Calu3 (cell line): ENCODE data around the gene OTOP1. TPM values are rescaled to one million over a fixed set of nuclear protein-coding genes. Genes with fewer than 3 reads are reported as not detected.
"Not testable (repeated sequence)": the region's sequence is repeated elsewhere in the genome, so short reads cannot be mapped to it uniquely, and the experiment has no call there.

Experiments
- BruUV-seq: library from RNA; stranded (reverse); fragments of 400-500 nt; replicated peaks from 2 replicates; lab custom pipeline; 2021; lab: Mats Ljungman, UMichigan
- CTCF ChIA-PET: fragments of 300-600 bp; sonication (Branson Sonifier 250); formaldehyde crosslinking; loops from one replicate; lab custom pipeline; 2022; ENCODE audit warnings: antibody characterized with exemption; lab: Charles Lee
- DNase-seq: peaks from one replicate; pipeline ENCODE4 v3.0.0; 2022
- H3K27ac Mint-ChIP-seq: one replicate; pipeline ENCODE4 v1.8.0; 2022; ENCODE audit warnings: mixed read lengths; ENCODE audit not compliant: unreplicated experiment
- H3K27me3 Mint-ChIP-seq: one replicate; pipeline ENCODE4 v1.8.0; 2022; ENCODE audit warnings: mixed read lengths; ENCODE audit not compliant: unreplicated experiment
- H3K36me3 Mint-ChIP-seq: one replicate; pipeline ENCODE4 v1.8.0; 2022; ENCODE audit warnings: mild to moderate bottlenecking, moderate library complexity, mixed read lengths; ENCODE audit not compliant: insufficient read depth, unreplicated experiment
- H3K4me1 Mint-ChIP-seq: one replicate; pipeline ENCODE4 v1.8.0; 2022; ENCODE audit warnings: mild to moderate bottlenecking, low read depth, mixed read lengths; ENCODE audit not compliant: unreplicated experiment
- H3K4me3 Mint-ChIP-seq: one replicate; pipeline ENCODE4 v1.8.0; 2022; ENCODE audit warnings: mild to moderate bottlenecking, low read depth, moderate library complexity, mixed read lengths; ENCODE audit not compliant: unreplicated experiment
- H3K9me3 Mint-ChIP-seq: one replicate; pipeline ENCODE4 v1.8.0; 2022; ENCODE audit warnings: low read depth, mixed read lengths; ENCODE audit not compliant: unreplicated experiment
- intact Hi-C: fragments of 100-400 bp; cut with micrococcal nuclease; formaldehyde crosslinking; loops from one replicate; pipeline ENCODE4 v1.10.0; 2022; ENCODE audit not compliant: unreplicated experiment
- total RNA-seq: library from RNA; stranded (reverse); gene quantifications from 2 replicates; pipeline ENCODE4 v1.2.3, GENCODE V29; 2022
- TF ChIP-seq, protein P1 (sequence below): fragments of 200-600 bp; IDR thresholded peaks from one replicate; pipeline ENCODE4 v1.8.0; 2022; ENCODE audit warnings: antibody characterized with exemption; ENCODE audit not compliant: unreplicated experiment

The OTOP1 gene
- total RNA-seq, 1 experiment from 2014 or later, result not detected

DNA sequence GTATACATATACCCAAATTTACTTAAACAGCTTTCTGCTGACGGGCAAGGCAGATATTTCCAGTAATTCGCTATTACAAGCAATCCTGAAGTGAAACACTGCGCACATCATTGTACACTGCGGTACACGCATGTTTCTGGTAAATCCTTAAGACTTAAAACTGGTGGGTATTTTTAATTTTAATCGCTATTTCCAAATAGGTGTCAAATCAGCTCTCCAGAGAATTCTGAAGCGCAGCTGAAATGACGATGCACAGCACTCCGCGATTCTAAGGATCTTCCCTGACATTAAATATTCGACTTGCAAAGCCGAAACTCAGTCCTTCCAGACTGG lies 20.9 kb upstream of the OTOP1 start:
- TSS peak; percentile 78 for BruUV-seq
- CTCF ChIA-PET, result interaction anchor here (0.6 to 1.3 kb wide), 3 partner anchors 12 to 277 kb away, joined by 3 to 4 read pairs (median 4); no protein-coding TSS in a partner anchor
- H3K9me3 Mint-ChIP-seq, result no peaks in the 10 kb centered on the region
- no peaks in the 10 kb centered on the region for H3K27me3 Mint-ChIP-seq
- peaks cover 9% of the 10 kb centered on the region for H3K4me1 Mint-ChIP-seq
- intact Hi-C loops, result no loop called here
- H3K27ac Mint-ChIP-seq, result peak overlapping the region; percentile 91
- DNase-seq, result no peak
- TF ChIP-seq, protein P1, sequence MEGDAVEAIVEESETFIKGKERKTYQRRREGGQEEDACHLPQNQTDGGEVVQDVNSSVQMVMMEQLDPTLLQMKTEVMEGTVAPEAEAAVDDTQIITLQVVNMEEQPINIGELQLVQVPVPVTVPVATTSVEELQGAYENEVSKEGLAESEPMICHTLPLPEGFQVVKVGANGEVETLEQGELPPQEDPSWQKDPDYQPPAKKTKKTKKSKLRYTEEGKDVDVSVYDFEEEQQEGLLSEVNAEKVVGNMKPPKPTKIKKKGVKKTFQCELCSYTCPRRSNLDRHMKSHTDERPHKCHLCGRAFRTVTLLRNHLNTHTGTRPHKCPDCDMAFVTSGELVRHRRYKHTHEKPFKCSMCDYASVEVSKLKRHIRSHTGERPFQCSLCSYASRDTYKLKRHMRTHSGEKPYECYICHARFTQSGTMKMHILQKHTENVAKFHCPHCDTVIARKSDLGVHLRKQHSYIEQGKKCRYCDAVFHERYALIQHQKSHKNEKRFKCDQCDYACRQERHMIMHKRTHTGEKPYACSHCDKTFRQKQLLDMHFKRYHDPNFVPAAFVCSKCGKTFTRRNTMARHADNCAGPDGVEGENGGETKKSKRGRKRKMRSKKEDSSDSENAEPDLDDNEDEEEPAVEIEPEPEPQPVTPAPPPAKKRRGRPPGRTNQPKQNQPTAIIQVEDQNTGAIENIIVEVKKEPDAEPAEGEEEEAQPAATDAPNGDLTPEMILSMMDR, result no peak
- peaks cover 21% of the 10 kb centered on the region for H3K36me3 Mint-ChIP-seq
- H3K4me3 Mint-ChIP-seq, result peak overlapping the region; percentile 86

DNA sequence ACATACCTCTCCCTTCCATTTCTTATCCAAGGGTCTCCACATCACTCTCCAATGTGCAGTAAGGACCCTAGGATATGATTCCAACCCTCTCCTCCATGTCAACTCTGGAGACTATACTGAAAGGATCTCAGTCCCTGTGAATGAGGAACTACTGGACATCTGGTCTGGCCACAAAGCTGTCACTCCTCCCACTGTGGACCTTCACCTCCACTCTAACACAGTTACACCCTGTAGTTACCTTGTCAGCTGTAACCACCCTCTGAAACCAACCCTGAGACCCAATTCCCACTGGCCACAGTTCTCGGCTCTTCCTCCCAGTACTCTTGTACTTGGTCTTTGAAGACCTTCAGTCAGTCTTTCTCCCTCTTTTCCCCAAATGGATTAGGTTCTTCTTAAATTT lies 18.4 kb upstream of the OTOP1 start:
- CTCF ChIA-PET, result no interaction called here
- H3K4me1 Mint-ChIP-seq, result peaks cover 9% of the 10 kb centered on the region
- H3K36me3 Mint-ChIP-seq, result peaks cover 25% of the 10 kb centered on the region
- H3K4me3 Mint-ChIP-seq, result no peak overlapping the region
- TF ChIP-seq, protein P1, result no peak
- H3K9me3 Mint-ChIP-seq, result no peaks in the 10 kb centered on the region
- H3K27me3 Mint-ChIP-seq, result no peaks in the 10 kb centered on the region
- intact Hi-C loops, result no loop called here
- no peak overlapping the region for H3K27ac Mint-ChIP-seq
- no peak for DNase-seq
- no TSS peak for BruUV-seq

DNA sequence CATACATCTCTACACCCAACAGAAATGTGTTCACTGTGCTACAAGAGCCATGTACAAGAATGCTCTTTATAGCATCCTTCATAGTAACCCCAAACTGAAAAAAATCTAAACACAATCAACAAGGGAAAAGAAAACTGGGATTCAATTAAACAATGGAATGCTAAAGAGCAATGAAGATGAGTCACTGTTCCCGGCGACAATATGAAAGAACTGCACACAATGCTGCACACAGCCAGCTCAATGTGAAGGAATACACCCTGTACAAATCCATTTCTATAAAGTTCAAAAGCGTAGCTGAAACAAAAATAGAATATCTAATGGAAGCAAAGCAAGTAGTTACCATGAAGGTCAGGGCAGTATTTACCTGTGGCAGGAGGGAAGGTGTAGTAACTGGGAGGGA lies 12.8 kb upstream of the OTOP1 start:
- H3K4me3 Mint-ChIP-seq, H3K9me3 Mint-ChIP-seq, intact Hi-C loops, BruUV-seq, H3K27ac Mint-ChIP-seq, DNase-seq, H3K27me3 Mint-ChIP-seq, H3K4me1 Mint-ChIP-seq: not testable (repeated sequence)
- CTCF ChIA-PET, result interaction anchor here (0.5 kb wide), 1 partner anchor 1059 kb away, joined by 5 read pairs; no protein-coding TSS in a partner anchor
- H3K36me3 Mint-ChIP-seq, result peaks cover 10% of the 10 kb centered on the region

DNA sequence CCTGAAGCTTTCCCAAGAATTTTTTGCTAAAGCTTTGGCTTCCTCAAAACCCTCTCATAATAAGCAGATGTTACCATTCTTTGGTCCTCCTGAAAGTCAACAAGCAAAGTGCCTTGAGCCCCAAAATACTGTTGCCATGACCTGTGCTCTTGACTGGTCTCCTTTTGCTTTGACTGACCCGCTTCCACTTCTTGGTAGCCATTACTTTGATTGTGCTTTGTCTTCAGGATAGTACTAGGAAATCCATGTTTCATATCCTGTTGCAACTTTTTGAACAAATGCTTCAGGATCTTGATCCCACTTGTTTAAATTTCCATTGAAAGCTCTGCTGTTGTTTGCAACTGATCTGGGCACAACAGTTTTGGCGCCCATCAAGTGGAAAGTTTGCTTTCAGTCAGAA lies 6.9 kb upstream of the OTOP1 start:
- Mint-ChIP-seq H3K36me3 (no peaks in the 10 kb centered on the region), H3K4me3 (no peak overlapping the region), H3K27me3 (peaks cover 4% of the 10 kb centered on the region), H3K27ac (no peak overlapping the region), H3K9me3 (no peaks in the 10 kb centered on the region), H3K4me1 (no peaks in the 10 kb centered on the region)
- BruUV-seq, result no TSS peak
- intact Hi-C loops, result no loop called here
- DNase-seq, result no peak
- TF ChIP-seq, protein P1, result no peak
- CTCF ChIA-PET, result no interaction called here

DNA sequence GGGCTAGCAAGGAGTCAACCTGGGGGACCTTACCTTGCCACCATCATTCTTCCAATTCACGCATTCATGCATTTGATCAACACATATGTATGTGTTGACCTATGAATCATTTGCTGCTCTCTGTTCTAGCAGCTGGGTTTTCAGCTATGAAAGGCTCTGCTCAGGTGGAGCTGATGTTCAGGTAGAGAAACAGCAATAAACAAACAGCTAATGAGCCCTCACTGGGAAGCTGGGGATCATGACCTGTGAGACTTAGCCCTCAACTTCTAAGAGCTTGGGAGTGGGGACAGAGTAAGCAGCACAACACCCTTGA lies 1.6 kb upstream of the OTOP1 start:
- CTCF ChIA-PET, result no interaction called here
- Mint-ChIP-seq H3K36me3 (no peaks in the 10 kb centered on the region), H3K27ac (no peak overlapping the region), H3K27me3 (peaks cover 54% of the 10 kb centered on the region), H3K9me3 (no peaks in the 10 kb centered on the region), H3K4me1 (no peaks in the 10 kb centered on the region), H3K4me3 (no peak overlapping the region)
- intact Hi-C loops, result no loop called here
- DNase-seq, result no peak
- no TSS peak for BruUV-seq
- TF ChIP-seq, protein P1, result no peak
